Neural cell (in vitro differentiated cells): ENCODE results near the gene CASP12. TPM values are rescaled to one million over a fixed set of nuclear protein-coding genes. Genes with fewer than 3 reads are reported as not detected.

Source experiments
- H2AFZ ChIP-seq: fragments of 200-600, 300-800 bp; sonication (generic), shearing (Covaris generic); 2 replicates; pipeline ENCODE4 v1.6.0; 2014; ENCODE audit warnings: low read depth, mild to moderate bottlenecking, antibody characterized with exemption, low read length, moderate library complexity
- H3F3A ChIP-seq: fragments of 200-600 bp; shearing (Covaris generic); 2 replicates; pipeline ENCODE4 v1.6.1; 2016; ENCODE audit warnings: mild to moderate bottlenecking, moderate library complexity, mixed read lengths, antibody characterized with exemption, low read length; ENCODE audit not compliant: insufficient read depth, poor library complexity, severe bottlenecking
- H3K27ac ChIP-seq: fragments of 200-600, 300-800 bp; sonication (generic), shearing (Covaris generic); 2 replicates; pipeline ENCODE4 v1.5.1; 2014; ENCODE audit warnings: mild to moderate bottlenecking, low read length, moderate library complexity
- H3K27me3 ChIP-seq: fragments of 300-800, 200-600 bp; sonication (generic), shearing (Covaris generic); 2 replicates; pipeline ENCODE4 v1.6.0; 2014; ENCODE audit warnings: mild to moderate bottlenecking, low read depth, low read length, moderate library complexity; ENCODE audit not compliant: insufficient read depth
- H3K36me3 ChIP-seq: fragments of 300-800, 200-600 bp; sonication (generic), shearing (Covaris generic); 2 replicates; pipeline ENCODE4 v1.5.1; 2014; ENCODE audit warnings: mild to moderate bottlenecking, antibody characterized with exemption, low read length, moderate library complexity; ENCODE audit not compliant: insufficient read depth
- H3K4me2 ChIP-seq: fragments of 300-800, 200-600 bp; sonication (generic), shearing (Covaris generic); 2 replicates; pipeline ENCODE4 v1.6.0; 2014; ENCODE audit warnings: mild to moderate bottlenecking, low read length
- H3K4me3 ChIP-seq: fragments of 300-800, 200-600 bp; sonication (generic), shearing (Covaris generic); 2 replicates; pipeline ENCODE4 v1.5.1; 2014; ENCODE audit warnings: mild to moderate bottlenecking, low read length, moderate library complexity
- H3K79me2 ChIP-seq: fragments of 200-600 bp; shearing (Covaris generic); replicated peaks from 2 replicates; pipeline ENCODE4 v1.6.0; 2014; ENCODE audit warnings: mild to moderate bottlenecking, low read length, moderate library complexity; ENCODE audit not compliant: insufficient read depth
- H3K9ac ChIP-seq: fragments of 300-800, 200-600 bp; sonication (generic), shearing (Covaris generic); 2 replicates; pipeline ENCODE4 v1.6.1; 2016; ENCODE audit warnings: mild to moderate bottlenecking, low read length, mixed read lengths
- H3K9me2 ChIP-seq: fragments of 200-600 bp; shearing (Covaris generic); 2 replicates; pipeline ENCODE4 v1.6.1; 2016; ENCODE audit warnings: mild to moderate bottlenecking, low read length, mixed read lengths; ENCODE audit not compliant: insufficient read depth
- H3K9me3 ChIP-seq: fragments of 200-600, 300-800 bp; sonication (generic), shearing (Covaris generic); 2 replicates; pipeline ENCODE4 v1.6.1; 2016; ENCODE audit warnings: mild to moderate bottlenecking, mixed run types, low read length, moderate library complexity, mixed read lengths
- H4K20me1 ChIP-seq: fragments of 200-600 bp; shearing (Covaris generic); 2 replicates; pipeline ENCODE4 v1.6.1; 2016; ENCODE audit warnings: mild to moderate bottlenecking, mixed run types; ENCODE audit not compliant: insufficient read depth
- EP300 ChIP-seq: fragments of 450-650 bp; conservative IDR thresholded peaks from 2 replicates; pipeline ENCODE4 v1.6.1; 2014; ENCODE audit warnings: antibody characterized with exemption, mild to moderate bottlenecking, moderate library complexity; ENCODE audit not compliant: poor library complexity, severe bottlenecking
- EZH2 ChIP-seq: fragments of 200-600, 300-800 bp; shearing (Covaris generic), sonication (generic); IDR thresholded peaks from 2 replicates; pipeline ENCODE4 v1.6.1; 2014; ENCODE audit warnings: antibody characterized with exemption, low read length, borderline replicate concordance, mild to moderate bottlenecking; ENCODE audit not compliant: insufficient read depth, poor library complexity, severe bottlenecking
- MXI1 ChIP-seq: fragments of 450-650 bp; conservative IDR thresholded peaks from 2 replicates; pipeline ENCODE4 v1.6.1; 2014; ENCODE audit warnings: antibody characterized with exemption, mild to moderate bottlenecking; ENCODE audit not compliant: poor library complexity, severe bottlenecking
- POLR2AphosphoS5 ChIP-seq: IDR thresholded peaks from 2 replicates; pipeline ENCODE4 v1.6.1; 2012
- RAD21 ChIP-seq: fragments of 450-650 bp; conservative IDR thresholded peaks from 2 replicates; pipeline ENCODE4 v1.6.1; 2014; ENCODE audit warnings: antibody characterized with exemption, mild to moderate bottlenecking, moderate library complexity
- SMC3 ChIP-seq: fragments of 450-650 bp; conservative IDR thresholded peaks from 2 replicates; pipeline ENCODE4 v1.6.1; 2014; ENCODE audit warnings: antibody characterized with exemption, mild to moderate bottlenecking, moderate library complexity; ENCODE audit not compliant: poor library complexity
- TAF1 ChIP-seq: IDR thresholded peaks from 2 replicates; pipeline ENCODE4 v1.6.1; 2012; ENCODE audit warnings: low read depth
- polyA plus RNA-seq: library from polyadenylated mRNA; depleted of rRNA; stranded (reverse); fragments of >200 nt; gene quantifications from 2 replicates; pipeline ENCODE4 v1.2.3, GENCODE V29; 2014
- TF ChIP-seq, protein P1 (sequence below): fragments of 450-650 bp; IDR thresholded peaks from 2 replicates; pipeline ENCODE4 v1.5.1; 2014; ENCODE audit warnings: antibody characterized with exemption, mild to moderate bottlenecking, moderate library complexity; ENCODE audit not compliant: poor library complexity, severe bottlenecking
- TF ChIP-seq, protein P2 (sequence below): IDR thresholded peaks from 2 replicates; pipeline ENCODE4 v1.6.1; 2012; ENCODE audit warnings: borderline replicate concordance

Gene CASP12
- polyA plus RNA-seq, 1 donor from 2014 or later: not detected

DNA sequence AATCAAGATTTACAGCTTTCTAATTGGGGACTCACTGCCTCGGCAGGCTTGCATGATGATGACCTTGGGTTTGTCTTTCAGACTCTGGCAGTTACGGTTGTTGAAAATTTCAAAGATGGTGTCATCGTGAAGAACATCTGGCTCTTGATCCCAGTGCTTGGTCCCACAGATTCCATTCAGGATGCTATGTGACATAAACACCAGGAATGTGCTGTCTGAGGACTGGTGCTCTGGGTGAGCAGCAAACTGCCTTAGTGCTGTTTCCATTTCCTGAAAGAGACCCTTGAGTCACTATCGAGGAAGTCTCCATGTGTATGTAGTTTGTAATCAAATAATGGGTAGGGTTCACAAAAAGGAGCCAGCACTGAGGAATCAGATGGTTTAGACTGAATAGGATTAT is 7.1 kb downstream of the CASP12 start:
- Histone ChIP-seq H3K9me3 (no peaks in the 10 kb centered on the region), H3K9ac (no peak overlapping the region), H3K4me3 (no peak overlapping the region), H3K9me2 (no peaks in the 10 kb centered on the region), H2AFZ (no peak overlapping the region), H3K4me2 (no peak overlapping the region), H3K27me3 (no peaks in the 10 kb centered on the region), H3K27ac (no peak overlapping the region), H3K79me2 (no peaks in the 10 kb centered on the region), H3K36me3 (no peaks in the 10 kb centered on the region), H3F3A (no peaks in the 10 kb centered on the region), H4K20me1 (no peaks in the 10 kb centered on the region)
- TF ChIP-seq RAD21: no peak
- TF ChIP-seq, protein P1, sequence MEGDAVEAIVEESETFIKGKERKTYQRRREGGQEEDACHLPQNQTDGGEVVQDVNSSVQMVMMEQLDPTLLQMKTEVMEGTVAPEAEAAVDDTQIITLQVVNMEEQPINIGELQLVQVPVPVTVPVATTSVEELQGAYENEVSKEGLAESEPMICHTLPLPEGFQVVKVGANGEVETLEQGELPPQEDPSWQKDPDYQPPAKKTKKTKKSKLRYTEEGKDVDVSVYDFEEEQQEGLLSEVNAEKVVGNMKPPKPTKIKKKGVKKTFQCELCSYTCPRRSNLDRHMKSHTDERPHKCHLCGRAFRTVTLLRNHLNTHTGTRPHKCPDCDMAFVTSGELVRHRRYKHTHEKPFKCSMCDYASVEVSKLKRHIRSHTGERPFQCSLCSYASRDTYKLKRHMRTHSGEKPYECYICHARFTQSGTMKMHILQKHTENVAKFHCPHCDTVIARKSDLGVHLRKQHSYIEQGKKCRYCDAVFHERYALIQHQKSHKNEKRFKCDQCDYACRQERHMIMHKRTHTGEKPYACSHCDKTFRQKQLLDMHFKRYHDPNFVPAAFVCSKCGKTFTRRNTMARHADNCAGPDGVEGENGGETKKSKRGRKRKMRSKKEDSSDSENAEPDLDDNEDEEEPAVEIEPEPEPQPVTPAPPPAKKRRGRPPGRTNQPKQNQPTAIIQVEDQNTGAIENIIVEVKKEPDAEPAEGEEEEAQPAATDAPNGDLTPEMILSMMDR: no peak
- TF ChIP-seq SMC3: no peak
- no peak for TF ChIP-seq EZH2
- no peak for TF ChIP-seq MXI1
- TF ChIP-seq TAF1: no peak
- TF ChIP-seq, protein P2, sequence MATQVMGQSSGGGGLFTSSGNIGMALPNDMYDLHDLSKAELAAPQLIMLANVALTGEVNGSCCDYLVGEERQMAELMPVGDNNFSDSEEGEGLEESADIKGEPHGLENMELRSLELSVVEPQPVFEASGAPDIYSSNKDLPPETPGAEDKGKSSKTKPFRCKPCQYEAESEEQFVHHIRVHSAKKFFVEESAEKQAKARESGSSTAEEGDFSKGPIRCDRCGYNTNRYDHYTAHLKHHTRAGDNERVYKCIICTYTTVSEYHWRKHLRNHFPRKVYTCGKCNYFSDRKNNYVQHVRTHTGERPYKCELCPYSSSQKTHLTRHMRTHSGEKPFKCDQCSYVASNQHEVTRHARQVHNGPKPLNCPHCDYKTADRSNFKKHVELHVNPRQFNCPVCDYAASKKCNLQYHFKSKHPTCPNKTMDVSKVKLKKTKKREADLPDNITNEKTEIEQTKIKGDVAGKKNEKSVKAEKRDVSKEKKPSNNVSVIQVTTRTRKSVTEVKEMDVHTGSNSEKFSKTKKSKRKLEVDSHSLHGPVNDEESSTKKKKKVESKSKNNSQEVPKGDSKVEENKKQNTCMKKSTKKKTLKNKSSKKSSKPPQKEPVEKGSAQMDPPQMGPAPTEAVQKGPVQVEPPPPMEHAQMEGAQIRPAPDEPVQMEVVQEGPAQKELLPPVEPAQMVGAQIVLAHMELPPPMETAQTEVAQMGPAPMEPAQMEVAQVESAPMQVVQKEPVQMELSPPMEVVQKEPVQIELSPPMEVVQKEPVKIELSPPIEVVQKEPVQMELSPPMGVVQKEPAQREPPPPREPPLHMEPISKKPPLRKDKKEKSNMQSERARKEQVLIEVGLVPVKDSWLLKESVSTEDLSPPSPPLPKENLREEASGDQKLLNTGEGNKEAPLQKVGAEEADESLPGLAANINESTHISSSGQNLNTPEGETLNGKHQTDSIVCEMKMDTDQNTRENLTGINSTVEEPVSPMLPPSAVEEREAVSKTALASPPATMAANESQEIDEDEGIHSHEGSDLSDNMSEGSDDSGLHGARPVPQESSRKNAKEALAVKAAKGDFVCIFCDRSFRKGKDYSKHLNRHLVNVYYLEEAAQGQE: no peak
- TF ChIP-seq POLR2AphosphoS5: no peak
- no peak for TF ChIP-seq EP300

DNA sequence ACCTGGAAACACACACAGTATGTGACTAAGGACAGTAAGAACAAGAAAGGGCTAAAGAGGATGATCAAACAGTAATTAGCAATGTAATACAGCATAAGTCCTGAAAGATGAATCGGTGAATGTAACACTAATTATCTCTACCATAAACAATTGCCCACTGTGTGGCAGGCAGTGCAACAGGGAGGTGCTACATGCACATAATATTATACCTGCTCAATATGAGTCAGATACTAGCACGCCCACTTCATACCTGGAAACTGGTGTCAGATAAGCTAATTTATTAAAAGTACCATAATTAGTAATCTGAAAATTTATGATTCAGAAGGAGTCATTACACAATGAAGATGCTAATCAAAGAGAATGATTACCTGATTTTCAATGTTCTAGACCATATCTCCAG is 14.9 kb downstream of the CASP12 start:
- Histone ChIP-seq H4K20me1 (no peaks in the 10 kb centered on the region), H3K4me2 (no peak overlapping the region)

More for the DNA sequence above, 14.9 kb downstream of the CASP12 start:
- Histone ChIP-seq H3K79me2 (no peaks in the 10 kb centered on the region), H3K27me3 (no peaks in the 10 kb centered on the region), H3K27ac (no peak overlapping the region), H3K36me3 (no peaks in the 10 kb centered on the region), H3F3A (no peaks in the 10 kb centered on the region), H3K9me3 (no peaks in the 10 kb centered on the region), H3K9ac (no peak overlapping the region), H3K9me2 (no peaks in the 10 kb centered on the region), H2AFZ (no peak overlapping the region), H3K4me3 (no peak overlapping the region)
- TF ChIP-seq SMC3: no peak
- TF ChIP-seq POLR2AphosphoS5: no peak
- TF ChIP-seq, protein P1: no peak
- no peak for TF ChIP-seq TAF1
- TF ChIP-seq MXI1: no peak
- no peak for TF ChIP-seq RAD21
- TF ChIP-seq, protein P2: no peak
- no peak for TF ChIP-seq EP300
- no peak for TF ChIP-seq EZH2
